DMS53 (cell line): ENCODE measurements around the gene SULT2B1.
"Not testable (repeated sequence)": the region's sequence is repeated elsewhere in the genome, so short reads cannot be mapped to it uniquely, and the experiment has no call there.

ENCODE experiments used
- DNase-seq: peaks from one replicate; lab custom pipeline; 2025; lab: John Stamatoyannopoulos, UW

The SULT2B1 gene

DNA sequence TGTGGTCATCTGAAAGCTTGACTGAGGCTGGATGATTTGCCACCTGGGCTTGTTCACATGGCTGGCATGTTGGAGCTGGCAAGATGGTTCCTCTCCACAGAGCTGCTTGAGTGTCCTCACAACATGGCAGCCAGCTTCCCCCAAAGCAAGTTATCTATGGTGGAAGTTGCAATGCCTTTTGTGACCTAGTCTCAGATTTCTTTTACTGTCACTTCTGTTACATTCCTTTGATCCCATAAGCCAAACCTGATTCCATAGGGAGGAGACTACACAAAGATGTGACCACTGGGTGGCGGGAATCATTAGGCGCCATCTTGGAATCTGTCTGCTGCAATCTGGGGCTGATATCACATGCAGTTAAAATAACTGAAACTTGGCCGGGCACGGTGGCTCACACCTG, 22.8 kb upstream of the SULT2B1 start:
- DNase-seq = no peak

DNA sequence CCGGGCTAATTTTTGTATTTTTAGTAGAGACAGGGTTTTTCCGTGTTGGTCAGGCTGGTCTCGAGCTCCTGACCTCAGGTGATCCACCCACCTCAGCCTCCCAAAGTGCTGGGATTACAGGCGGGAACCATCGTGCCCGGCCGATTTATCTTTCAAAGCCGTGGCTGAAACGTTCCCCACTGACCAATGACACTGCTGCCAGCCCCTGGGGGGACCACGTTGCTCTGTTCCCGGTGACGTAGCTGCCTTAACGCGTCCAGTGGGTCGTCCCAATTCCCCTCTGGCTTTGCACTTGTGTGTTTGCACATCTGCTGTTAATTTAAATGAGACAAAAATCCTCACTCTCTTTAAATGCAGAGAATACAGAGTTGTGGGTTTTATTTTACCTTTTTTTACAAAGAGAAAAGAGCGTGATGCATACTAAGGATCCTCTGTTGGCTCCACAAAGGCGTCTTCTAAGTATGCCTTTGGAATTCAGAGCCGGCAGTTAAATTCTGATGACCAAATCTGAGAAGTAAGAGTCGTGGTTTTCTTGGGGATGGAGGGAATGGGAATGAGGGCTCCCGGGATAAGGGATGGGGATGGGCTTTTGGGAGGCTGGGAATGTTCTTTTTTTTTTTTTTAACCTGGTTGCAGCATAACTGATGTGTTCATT, 21.8 kb upstream of the SULT2B1 start:
- DNase-seq = no peak

DNA sequence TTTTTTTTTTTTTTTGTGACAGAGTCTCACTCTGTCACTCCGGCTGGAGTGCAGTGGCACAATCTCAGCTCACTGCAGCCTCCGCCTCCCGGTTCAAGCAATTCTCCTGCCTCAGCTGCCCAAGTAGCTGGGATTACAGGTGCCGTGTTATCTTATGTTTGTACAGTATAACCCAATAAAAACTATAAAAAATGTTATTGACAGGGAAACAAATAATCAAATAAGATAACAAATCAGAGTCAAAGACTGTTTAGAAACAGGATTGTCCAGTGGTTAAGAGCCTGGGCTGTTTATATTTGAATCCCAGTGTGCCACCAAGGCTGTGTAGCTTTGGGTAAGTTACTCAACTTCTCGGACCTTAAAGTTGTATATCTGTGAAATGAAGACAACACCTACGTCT, 21.2 kb upstream of the SULT2B1 start:
- no peak for DNase-seq

DNA sequence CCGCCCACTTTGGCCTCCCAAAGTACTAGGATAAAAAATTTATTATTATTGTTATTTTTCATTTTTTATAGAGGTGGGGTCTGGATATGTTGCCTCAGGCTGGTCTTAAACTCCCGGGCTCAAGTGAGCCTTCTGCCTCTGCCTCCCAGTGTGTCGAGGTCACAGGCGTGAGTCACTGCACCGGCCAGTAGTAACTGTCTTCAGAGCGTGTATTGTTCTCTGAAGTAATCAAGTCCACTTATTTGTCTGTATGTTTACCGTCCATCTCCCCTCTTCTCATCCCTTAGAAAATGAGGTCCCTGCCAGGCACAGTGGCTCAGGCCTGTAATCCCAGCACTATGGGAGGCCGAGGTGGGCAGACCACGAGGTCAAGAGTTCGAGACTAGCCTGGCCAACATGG, 18.2 kb upstream of the SULT2B1 start:
- no peak for DNase-seq

DNA sequence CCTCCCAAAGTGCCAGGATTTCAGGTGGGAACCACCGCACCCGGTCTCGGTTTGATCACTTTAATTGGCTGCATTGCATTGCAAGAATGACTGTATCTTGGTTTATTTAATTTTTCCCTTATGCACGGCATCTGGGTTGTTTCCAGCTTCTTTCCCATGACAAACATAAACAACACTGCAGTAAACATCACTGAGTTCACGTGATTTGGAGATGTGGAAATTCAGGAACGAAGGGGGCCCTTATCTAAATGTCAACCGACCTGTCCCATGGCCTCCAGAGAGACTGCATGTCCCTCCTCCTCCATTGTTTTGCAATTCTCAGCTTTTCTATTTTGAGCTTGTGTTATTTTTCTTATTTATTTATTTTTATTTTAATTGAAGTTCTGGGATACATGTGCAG, 14.4 kb upstream of the SULT2B1 start:
- no peak for DNase-seq

DNA sequence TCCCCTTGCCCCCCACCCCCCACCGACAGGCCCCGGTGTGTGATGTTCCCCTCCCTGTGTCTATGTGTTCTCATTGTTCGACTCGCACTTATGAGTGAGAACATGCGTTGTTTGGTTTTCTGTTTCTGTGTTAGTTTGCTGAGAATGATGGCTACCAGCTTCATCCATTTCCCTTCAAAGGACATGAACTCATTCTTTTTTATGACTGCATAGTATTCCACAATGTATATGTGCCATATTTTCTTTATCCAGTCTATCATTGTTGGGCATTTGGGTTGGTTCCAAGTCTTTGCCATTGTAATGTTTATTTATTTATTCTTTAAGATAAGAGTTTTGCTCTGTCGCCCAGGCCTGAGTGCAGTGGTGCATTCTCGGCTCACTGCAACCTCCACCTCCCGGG, 13.9 kb upstream of the SULT2B1 start:
- not testable (repeated sequence) for DNase-seq

DNA sequence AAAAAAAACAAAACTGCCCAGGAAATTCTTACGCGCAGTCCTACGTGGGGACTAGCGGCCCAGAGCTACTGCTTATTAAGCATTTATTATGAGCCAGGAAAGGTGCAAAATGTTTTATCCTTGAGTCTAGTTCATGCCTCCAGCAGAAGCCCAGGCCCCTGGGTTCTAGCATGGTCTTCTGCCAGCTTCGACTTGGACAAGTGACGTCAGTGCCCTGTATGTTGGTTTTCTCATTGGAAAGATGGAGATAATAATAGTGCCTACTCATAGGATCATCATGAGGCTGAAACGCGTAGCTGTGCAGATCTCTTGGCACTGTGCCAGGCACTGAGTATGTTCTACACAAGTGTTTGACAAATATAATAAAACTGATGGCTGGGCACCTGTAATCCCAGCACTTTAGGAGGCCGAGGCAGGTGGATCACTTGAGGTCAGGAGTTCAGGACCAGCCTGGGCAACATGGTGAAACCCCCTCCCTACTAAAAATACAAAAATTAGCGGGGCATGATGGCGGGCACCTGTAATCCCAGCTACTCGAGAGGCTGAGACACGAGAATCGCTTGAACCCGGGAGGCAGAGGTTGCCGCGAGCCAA, 12.4 kb upstream of the SULT2B1 start:
- DNase-seq = peak; percentile 100

DNA sequence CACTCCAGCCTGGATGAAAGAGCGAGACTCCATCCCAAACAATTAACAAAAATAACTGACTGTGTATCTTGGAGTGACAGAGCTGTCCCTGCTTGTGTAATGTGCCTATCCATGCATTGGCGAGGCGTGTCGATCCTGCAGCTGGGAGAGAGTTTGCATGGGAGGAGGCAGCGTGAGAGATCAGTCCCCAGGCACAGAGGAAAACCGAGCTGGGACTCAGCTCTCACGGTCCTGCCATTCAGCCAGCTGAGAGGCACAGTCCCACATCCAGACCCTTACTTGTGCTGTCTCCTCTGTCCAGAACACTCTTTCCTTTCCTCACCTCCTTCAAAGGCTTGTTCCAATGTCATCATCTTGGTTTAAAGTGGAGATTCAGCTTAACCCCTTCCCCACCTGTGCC, 11.9 kb upstream of the SULT2B1 start:
- peak; percentile 75 for DNase-seq

DNA sequence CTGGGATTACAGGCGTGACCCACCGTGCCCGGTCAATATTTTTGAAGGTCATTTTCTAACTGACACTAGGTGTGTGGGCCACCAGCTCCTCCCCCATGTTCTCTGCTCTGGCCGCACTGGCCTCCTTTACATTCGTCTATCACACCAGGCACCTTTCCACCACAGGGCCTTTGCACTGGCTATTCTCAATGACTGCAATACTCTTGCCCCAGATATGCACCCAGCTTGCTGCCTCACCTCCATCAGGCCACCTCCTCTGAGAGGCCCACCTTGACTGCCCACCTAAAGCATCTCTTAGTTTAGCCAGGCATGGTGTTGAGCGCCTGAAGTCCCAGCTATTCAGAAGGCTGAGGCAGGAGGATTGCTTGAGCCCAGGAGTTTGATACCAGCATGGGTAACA, 10.2 kb upstream of the SULT2B1 start:
- no peak for DNase-seq

DNA sequence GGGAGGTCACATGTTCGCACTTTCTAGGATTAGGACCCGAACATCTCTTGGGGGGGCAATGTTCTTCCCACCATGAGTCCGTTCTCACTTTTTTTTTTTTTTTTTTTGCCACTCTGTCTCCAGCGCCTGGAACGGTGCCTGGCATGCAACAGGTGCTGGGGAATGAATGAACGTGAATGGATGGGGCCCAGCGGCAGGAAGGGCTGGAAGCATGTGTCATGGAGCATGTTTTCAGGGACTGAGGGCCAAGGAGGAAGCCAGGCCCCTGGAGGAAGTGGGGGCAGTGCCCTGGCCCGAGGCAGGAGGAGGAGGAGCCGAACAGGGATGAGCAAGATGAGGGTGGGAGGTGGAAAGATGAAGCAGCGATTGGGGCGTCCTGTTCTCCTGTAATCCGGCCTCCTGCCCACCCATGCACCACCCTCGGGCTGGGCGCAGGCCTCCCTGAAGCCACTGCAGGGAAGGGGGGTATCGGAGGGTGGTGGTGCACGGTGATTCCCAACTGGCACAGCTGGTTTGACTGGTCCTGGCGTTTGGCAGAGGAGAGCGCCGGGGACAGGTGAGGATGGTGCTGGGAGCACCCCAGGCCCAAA, 8.8 kb upstream of the SULT2B1 start:
- DNase-seq = peak; percentile 98

DNA sequence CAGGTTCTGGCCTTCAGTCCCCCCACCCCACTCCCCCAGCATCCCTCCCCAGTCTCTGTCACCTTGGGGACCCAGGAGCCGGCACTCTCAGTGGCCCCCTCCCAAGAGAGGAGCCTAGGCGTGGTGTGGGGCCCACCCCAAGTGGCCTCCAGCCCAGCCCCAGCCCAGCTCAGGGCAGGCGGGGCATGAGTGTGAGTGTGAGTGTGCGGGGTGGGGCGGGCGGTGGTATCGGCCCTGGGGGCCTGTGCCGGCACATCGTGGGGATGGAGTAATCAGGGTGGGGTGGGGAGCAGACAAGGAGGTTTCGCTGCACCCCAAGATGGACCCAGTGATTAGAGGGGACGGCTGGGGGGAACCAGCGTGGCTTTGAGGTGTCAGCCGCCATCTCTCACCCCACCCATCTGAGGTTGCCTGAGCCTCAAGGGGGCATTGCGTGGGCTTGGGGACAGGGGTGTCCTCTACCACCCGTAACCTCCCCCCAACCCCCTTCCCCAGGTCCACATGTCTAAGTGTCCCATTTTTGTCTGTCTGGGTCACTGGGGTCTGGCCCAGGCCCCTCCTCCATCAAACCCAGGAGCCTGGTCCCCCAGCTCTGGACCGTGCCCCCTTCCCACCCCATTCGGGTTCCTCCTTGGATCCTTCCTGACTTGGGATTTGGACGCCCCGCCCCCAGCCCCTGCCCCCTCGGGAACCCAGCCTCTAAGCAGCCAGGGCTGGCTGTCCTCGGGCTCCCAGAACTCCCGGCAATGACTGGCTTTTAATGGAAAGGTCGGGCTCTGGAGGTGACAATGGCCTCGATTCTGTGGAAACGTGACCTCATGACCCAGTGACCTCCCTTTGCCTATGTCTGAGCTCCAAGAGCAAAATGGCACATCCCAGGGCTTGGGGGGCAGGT, 6.9 kb upstream of the SULT2B1 start:
- no peak for DNase-seq

DNA sequence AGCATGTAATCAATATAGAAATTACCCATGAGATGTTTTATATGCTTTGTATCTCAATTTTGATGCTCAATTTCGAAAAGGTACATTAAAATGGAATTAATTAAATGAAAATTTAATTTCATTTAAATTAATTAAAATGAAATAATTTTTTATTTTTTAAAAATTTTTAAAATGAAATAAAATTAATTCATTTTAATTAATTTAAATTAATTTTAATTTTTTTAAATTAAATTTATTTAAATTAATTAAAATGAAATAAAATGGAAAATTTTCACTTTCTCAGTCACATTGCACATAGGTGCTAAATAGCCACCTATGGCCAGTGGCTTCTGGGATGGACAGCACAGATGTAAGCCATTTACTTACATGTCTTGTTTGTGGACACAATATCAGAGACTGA, 4.2 kb upstream of the SULT2B1 start:
- no peak for DNase-seq

DNA sequence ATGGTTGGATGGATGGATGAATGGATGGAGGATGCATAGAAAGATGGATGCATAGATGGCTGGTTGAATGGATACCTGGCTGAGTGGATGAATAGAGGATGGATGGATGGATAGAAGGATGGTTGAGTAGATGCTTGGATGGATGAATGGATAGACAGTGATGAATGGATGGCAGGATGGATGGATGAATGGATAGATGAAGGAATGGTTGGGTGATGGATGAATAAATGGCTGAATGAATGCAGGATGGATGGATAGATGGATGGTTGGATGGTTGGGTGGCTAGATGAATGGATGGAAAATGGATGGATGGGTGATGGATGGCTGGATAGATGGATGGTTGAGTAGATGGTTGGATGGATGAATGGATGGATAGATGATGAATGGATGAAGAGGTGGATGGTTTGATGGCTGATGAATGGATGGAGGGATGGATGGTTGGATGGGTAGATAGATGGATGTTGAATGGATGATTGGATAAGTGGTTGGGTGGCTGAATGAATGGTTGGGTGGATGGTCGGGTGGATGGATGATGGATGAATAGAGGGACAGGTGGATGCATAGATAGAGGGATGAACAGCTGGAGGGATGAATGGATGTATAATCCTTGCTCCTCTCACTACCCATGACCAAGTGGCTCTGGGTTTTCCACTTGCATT, 3.6 kb upstream of the SULT2B1 start:
- no peak for DNase-seq

DNA sequence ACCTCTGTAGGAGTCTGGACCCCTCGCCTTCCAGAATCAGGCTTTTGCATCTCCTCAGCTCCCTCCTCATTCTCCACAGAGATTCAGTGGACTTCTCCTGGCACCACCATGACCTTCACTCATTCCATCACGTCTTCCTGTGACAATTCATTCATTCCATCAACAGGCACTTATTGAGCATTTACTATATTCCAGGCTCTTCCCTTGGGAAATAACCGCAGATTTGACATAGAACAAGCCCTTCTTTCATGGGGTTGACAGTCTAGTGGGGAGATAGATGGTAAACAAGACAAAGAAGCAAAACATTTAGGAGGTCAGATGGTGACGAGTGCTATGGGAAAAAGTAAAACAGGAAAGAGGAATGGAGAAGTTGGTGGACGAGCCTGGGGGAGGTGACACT, 2.6 kb upstream of the SULT2B1 start:
- no peak for DNase-seq

DNA sequence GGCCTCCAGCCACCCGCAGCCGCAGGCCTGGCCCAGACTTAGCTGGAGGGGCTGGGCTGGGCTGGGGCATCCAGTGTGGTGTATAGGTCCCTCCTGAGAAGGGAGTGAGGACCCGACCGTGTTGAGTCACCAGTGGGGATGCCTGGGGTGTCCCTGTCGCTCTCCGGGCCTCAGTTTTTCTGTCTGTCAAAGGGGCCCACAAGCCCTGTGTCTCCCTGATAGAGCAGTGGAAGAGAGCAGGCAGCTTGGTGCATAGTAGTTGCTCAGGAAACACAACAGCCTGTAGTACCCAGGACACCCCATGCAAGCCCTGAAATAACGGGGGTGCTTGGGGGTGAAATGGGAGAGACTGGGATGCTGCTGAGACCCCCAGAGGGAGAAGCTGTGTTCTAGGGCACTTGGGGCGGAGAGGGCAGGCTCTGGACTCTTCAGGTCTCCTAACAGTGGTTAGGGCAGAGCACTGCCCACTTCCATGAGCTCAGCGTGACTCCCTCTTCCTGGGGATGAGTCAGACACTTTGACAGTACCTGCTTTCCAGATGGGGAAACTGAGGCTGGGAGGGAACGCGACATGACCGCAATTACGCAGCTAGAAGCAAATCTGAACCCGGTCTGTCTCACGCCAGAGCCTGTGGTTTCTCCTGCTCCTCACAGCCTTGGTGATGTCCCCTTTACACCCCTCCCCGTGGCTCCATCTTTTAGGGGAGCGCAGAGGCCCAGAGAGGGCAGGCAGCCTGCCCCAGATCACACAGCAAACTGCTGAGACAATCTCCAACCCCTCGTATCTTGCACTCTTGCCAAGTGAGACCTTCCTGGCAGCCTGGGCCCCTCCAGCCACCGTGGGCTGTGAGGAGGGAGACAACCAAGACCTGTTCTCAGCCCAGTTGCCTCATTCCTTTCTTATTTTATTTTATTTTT, 692 bp downstream of the SULT2B1 start:
- peak; percentile 55 for DNase-seq

DNA sequence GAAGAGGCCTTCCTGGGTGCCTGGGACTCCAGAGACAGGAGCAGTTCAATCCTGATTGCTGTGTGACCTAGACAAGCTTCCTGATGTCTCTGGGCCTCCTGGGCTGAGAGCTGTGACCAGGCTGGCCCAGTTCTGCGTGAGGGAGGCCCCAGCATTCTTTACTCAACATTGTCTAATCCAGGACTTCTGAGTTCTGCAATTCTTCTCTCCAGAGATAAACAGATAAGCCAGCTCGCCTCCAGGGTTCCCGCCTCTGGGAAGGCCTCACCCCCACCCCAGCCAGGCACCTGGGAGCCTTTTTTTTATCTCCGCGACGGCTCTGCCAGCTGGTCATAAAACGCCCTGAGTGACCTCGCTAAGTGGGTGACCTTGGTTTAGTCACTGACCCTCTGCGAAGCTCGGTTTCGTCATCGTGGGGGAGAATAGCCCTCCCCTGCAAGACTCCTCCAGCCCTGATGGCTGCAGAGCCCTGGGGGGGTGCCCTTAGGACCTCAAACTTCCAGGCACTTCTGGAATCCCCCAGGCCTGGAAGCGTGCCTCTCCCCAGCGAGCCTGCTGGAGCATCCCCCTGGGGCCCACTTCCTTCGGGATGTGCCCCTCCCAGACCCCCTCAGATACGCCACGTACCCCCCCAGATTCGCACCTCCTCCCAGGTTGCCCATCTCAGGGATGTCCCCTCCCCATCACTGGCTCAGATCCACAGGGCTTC, 1.9 kb downstream of the SULT2B1 start:
- DNase-seq = peak; percentile 91

DNA sequence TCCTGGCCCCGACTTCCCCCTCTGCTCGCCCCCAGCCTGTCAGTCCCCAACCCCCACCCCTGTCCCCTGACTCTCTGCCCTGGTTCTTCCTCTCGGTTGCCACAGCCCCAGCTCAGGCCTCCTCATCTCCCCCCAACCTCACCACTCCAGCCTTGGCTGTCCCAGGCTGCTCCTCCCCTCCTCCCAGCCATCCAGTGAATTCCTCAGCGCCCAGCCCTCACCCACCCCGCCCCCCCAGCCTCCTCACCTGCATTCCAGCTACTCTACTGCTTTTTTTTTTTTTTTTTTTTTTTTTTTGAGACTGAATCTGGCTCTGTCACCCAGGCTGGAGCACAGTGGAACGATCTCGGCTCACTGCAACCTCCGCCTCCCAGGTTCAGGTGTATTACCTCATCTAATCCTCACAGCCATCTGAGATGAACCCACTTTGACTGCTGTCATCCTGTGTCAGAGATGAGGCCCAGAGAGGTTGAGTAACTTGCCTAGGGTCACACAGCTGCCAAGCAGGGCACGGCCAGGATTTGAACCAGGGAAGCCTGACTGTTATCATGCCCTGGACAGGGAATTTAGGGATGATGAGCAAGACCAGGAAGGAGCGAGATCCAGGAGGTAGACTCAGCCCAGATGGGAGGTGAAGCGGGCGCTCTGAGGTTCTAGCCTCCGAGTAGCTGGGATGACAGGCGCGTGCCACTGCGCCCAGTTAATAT, 2.6 kb downstream of the SULT2B1 start:
- DNase-seq = peak; percentile 67

DNA sequence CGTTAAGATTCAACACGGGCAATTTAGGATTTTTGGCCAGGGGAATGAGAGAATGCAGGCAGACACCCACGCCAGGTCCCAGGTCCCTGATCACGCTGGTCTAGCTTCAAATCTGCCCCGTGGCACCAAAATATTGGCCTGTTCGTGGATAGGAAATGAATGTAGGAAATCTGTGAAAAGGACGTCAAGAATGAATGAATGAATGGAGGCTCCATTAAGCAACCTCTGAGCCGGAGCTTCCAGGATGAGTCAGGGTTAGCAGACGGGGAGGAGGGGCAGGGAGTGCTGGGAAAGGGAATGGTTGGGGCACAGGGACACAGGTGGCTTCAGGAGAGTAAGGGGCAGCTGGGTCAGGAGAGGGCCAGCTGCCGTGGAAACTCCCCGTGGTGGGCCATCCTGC, 4.2 kb downstream of the SULT2B1 start:
- DNase-seq = peak; percentile 89

DNA sequence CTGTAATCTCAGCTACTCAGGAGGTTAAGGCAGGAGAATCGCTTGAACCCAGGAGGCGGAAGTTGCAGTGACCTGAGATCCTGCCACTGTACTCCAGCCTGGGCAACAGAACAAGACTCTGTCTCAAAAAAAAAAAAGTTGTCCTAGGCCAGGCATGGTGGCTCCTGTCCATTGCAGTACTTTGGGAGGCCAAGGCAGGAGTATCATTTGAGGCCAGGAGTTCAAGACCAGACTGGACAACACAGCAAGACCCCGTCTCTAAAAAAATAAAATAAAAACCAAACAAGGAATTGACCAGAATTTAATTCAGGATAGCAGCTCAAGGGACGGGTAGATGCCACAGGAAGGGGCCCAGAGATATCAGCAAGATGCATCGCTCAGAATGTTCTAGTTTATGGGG, 4.9 kb downstream of the SULT2B1 start:
- DNase-seq = no peak
